ENCODE measurements around the gene HSPB7.
"Not testable (repeated sequence)": the region's sequence is repeated elsewhere in the genome, so short reads cannot be mapped to it uniquely, and the experiment has no call there.

Gene HSPB7

GRCh38 chr1:16048573-16049189, 30.8 kb upstream of the HSPB7 start:
- peak; percentile 61 for DNase-seq

- DNase-seq: no peak
Observed at GRCh38 chr1:16047791-16048475, 30.1 kb upstream of the HSPB7 start.

GRCh38 chr1:16046842-16047241, 29.0 kb upstream of the HSPB7 start:
- no peak for DNase-seq

GRCh38 chr1:16043950-16044349, 26.1 kb upstream of the HSPB7 start:
- DNase-seq: no peak

GRCh38 chr1:16043521-16043920, 25.7 kb upstream of the HSPB7 start, which contains the start of gene CLCNKB:
Gene CLCNKB (plus strand): TSS chr1:16043782. CDS start chr1:16044493, 711 bp downstream.
- no peak for DNase-seq

GRCh38 chr1:16042654-16043053, 24.8 kb upstream of the HSPB7 start:
- DNase-seq: not testable (repeated sequence)

- no peak for DNase-seq
Observed at GRCh38 chr1:16042096-16042495, 24.3 kb upstream of the HSPB7 start.

GRCh38 chr1:16041200-16041599, 23.4 kb upstream of the HSPB7 start:
- DNase-seq: no peak

- DNase-seq: not testable (repeated sequence)
Observed at GRCh38 chr1:16039871-16040270, 22.0 kb upstream of the HSPB7 start.

GRCh38 chr1:16038620-16038912, 20.7 kb upstream of the HSPB7 start:
- no peak for DNase-seq

- not testable (repeated sequence) for DNase-seq
Observed at GRCh38 chr1:16036461-16036860, 18.6 kb upstream of the HSPB7 start.

GRCh38 chr1:16033103-16033632, 15.3 kb upstream of the HSPB7 start:
- DNase-seq: not testable (repeated sequence)

- DNase-seq: peak; percentile 80
Observed at GRCh38 chr1:16032388-16033102, 14.7 kb upstream of the HSPB7 start.

GRCh38 chr1:16031551-16031950, 13.7 kb upstream of the HSPB7 start:
- DNase-seq: no peak

GRCh38 chr1:16029288-16029687, 11.4 kb upstream of the HSPB7 start:
- DNase-seq: no peak

GRCh38 chr1:16029003-16029268, 11.1 kb upstream of the HSPB7 start:
- not testable (repeated sequence) for DNase-seq

GRCh38 chr1:16028237-16029002, 10.6 kb upstream of the HSPB7 start:
- no peak for DNase-seq

- peak; percentile 77 for DNase-seq
Observed at GRCh38 chr1:16026723-16027484, 9.1 kb upstream of the HSPB7 start.

- not testable (repeated sequence) for DNase-seq
Observed at GRCh38 chr1:16026302-16026701, 8.5 kb upstream of the HSPB7 start.

- no peak for DNase-seq
Observed at GRCh38 chr1:16023050-16023653, 5.3 kb upstream of the HSPB7 start.

- DNase-seq: no peak
Observed at GRCh38 chr1:16022393-16022792, 4.5 kb upstream of the HSPB7 start.

- DNase-seq: no peak
Observed at GRCh38 chr1:16021681-16022080, 3.8 kb upstream of the HSPB7 start, which contains the start of gene CLCNKA. Gene CLCNKA (plus strand): TSS chr1:16022036. CDS start chr1:16022620, 584 bp downstream.
